ENCODE data around the gene ATP10A.
A peak's percentile ranks its signal among the peaks of the same experiment; 100 is the strongest.
"Not testable (repeated sequence)": the region's sequence is repeated elsewhere in the genome, so short reads cannot be mapped to it uniquely, and the experiment has no call there.

Gene ATP10A

DNA sequence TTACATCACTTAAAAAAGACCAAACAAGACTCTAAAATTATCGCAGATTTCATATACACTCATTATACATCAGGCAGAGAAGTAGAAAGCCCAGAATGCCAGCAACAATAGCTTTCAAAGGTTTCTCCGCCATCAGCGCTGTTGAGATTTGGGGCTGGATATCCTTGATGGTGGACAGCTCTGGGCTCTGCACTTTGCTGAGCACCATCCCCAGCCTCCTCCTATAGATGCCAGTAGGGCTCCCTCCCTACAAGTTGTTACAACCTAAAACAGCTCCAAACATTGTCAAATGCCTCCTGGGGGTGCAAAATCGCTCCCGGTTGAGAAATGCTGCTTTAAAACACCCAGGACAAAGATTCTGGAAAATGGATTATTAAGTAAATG lies 73.5 kb downstream of the ATP10A start:
- no peak for DNase-seq

DNA sequence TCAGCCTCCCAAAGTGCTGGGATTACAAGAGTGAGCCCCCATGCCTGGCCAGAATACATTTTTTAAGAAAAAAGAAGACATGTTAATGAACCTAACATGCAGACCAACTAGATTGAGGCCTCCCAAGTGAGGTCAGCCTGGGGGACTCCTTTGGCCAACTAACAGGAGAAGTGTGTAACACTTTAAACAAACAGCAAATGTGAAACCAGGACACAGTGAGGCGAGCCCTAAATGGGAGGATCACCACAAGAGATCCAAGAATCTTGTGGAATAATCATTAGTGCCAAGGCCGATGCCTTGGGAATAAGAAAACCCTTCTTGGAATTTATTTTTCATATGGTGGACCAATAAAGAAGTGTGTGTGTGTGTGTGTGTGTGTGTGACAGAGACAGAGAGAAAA lies 73.9 kb downstream of the ATP10A start:
- DNase-seq: no peak

DNA sequence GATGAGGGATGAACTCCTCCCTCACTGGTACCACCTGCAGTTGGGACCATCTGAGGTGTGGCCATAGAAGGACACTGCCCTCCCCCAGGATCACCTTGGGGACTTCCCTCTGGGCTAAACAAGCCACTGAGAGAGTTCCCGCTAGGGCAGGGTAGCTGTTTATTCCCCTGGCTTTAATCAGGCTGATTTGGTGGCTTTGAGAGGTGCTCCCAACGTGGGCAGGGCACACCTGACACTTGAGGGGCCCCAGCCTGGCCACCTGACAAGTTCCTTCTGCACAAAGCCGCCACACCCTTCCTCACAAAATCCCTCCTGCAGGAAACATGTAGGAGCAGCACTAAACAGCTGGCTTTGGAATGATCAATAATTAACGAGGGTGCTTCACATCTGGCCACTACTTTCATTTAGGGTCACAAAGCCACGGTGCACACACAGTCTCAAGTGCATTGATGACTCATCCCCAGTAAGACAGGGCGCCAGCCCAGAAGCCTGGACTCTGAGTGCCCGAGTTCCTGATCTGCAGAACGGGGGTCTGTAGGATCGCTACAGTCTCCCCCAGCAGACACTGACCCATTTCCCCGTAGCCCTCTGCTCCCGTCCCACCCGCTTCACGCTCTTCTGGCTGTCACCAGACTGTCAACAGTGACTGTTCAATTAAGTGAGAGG lies 75.1 kb downstream of the ATP10A start:
- DNase-seq: no peak

DNA sequence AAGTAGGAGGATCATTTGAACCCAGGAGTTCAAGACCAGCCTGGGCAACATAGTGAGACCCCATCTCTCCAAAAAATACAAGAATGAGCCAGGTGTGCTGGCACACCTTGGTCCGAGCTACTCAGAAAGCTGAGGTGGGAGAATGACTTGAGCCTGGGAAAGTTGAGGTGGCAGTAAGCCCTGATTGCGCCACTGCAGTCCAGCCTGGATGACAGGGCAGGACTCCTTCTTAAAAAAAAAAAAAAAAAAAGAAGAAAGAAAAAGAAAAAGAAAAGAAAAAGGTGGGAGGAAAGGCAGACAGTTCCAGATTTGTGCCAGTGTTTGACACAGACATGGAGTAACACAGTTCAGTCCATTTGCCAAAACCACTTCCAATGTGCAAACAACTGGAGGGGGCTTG lies 75.7 kb downstream of the ATP10A start:
- DNase-seq: no peak

DNA sequence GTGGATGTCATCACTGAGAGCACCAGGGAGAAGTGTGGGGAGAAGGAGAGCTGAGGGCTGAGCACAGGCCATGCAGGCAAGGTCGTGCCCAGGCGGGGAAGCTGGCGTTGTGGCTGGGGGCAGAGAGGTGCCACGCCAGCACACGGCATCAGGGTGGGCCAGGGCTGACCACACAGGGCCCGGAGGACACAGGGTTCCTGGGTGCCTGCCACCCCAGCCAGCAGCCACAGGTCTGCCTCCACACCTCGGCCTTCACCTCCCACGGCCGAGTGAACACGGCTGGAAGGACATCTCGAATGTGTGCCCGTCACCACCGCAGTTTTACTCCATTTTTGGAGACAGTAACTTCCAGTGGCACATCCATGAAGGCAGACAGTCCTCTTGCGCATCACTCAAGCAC lies 77.1 kb downstream of the ATP10A start:
- DNase-seq: no peak

DNA sequence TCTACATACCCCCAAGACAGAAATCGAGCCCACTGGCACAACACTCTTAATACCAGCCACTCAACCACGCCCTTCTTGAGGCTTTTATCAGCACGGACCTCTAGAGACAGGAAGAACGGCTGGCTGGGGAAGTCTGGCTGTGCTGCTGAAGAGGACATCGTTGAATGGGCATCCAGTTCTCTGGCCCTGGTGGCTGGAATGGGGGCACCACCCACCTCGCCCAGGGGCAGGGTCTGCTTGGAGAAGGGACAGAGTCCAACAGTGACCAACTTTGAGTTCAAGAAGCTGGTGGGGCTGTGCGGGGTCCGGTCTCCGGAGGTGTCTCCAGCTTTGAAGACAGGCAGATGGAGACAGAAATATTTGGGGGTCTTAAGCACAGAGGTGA lies 77.5 kb downstream of the ATP10A start:
- DNase-seq: no peak

DNA sequence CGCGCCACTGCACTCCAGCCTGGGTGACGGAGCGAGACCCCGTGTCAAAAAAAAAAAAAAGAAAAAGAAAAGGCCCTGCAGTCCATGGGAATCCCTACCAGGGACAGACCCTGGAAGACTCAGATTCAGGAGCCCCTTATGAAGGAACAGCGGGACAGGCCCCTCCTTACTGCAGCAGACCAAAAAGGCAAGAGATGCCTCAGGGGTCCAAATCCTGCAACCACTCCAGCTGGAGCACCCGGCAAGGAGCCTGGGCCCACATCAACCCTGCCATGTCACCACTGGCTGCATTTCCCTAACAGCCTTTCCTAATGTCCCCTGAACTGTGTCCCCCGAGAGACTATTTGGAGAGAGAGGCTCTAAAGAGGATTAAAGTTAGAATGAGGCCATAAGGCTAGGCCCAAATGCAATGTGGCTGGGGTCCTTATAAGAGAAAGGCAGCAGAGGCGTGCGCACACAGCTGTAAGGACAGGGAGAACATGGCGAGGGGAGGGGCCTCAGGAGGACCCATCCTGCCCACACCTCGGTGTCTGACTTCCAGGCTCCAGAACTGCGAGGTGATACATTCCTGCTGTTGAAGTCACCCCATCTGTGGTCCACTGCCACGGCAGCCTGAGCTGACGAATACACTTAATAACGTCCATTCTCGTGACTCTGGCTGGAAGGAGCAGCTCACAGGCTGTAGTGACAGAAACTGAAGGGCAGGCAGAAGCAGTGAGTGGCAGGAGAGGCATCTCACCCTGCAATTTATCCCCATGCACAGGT lies 78.1 kb downstream of the ATP10A start:
- no peak for DNase-seq

DNA sequence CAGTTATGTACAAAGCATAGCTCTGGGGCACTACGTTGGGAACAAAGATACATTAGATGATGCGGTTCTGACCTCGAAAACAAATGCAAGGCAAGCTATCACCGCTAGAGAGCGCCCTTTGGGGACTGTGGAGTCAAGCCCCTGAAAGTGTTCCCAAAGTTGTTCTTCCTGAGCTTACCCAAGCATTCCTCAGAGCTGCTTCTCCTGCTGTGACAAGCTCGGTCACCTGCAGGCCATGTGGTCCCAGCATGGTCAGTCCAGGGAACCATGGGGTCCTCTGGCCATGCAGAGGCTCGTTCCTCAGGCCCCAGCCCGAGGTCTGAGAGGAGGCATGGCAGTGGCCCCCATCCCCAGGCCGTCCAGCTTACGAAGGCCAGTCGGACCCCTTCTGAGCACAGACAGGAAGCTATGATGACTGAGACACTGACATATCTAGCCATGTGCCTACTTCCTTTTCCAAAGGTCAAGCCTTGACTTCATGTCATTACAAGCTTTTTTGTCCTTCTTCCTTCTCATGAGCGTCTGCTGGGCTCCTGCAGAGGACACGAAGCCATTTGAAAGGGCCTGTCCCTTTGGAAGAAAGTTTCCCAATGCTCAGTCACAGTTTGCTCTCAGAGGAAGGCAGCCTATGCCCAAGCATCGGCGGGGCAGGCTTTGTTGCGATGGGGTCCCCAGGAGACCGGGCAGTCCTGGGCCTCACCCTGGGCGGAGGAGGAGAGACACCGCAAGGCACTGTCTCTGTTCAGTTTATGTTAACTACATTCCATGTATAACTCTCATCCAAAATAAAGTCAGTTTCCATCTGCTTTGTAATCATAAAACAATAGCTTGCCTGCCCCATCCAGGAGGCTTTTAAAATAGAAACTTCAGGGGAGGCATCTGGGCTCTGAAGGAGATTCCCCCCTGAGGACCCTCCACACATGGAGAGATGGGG lies 79.3 kb downstream of the ATP10A start:
- DNase-seq: peak in 3 of 4 experiments; percentile 5 to 45 (median 31)

DNA sequence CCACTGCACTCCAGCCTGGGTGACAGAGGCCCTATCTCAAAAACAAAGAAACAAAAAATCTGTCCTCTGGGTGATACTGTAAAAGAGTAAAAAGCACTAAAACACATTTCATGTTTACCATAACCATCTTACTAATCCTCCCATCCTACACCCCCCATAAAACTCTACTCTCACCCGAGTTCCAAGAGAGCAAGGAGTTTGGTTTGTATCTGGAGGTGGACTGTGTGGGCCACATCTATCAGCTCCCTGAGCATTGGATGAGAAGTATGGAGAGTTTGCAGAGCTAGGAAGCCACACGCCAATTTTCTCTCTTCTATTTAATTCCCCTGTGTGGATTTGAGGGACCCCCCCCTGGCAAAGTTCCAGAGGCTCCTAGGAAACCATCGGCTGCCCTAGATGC lies 80.0 kb downstream of the ATP10A start:
- no peak for DNase-seq

DNA sequence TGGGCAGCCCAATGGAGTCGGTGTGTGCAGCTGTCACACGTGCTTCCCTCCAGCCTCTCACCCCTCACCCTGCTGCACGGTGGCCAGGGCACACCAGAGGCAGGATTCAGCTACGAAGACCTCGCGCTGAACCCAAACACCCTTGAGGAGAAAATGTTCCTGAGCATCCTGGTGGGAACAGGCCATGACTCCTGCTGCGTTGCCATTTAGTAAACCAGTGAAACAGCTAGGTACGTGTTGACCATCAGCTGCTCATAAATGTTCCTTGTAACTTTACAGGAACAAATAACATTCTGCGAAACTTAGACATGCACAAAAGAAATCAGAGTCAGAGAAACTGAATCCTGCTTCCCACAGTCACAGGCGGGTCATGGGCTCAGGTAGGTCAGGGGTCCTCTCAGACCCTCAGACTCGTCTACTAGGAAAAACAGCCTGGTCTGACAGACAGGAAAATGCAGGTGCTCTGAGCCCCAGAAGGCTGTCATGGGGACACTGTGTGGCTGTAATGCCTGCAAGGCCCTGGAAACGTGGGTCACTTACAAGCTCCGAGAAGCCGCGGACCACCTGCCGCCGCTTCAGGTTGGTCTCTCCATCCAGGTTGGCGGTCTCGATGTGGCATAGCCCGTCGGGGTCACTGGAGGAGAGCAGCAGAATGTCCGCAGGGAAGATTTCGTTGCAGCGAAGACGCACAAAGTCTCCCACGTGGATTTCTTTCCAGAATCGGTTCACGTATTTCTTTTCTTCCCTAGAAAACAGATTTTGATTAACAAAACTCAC lies 82.5 kb downstream of the ATP10A start:
- no peak for DNase-seq

DNA sequence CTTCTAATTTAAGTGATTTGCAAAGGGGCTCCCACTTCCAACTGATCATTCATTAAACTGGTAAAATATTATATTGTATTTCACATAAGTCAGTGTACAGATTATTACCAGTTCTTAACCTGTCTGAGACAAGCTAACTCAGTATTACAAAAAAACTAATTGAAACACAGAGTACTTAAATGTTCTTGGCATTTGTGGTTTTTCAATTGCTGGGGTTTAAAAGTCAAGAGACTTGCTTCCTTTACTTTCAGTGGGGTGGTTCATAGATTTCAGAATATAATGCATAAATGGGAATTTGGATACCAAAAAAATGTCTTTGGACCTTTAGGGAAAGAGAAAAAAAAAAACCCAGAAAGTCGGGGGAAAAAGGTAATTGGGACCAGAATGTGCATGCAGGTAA lies 85.0 kb downstream of the ATP10A start:
- no peak for DNase-seq

DNA sequence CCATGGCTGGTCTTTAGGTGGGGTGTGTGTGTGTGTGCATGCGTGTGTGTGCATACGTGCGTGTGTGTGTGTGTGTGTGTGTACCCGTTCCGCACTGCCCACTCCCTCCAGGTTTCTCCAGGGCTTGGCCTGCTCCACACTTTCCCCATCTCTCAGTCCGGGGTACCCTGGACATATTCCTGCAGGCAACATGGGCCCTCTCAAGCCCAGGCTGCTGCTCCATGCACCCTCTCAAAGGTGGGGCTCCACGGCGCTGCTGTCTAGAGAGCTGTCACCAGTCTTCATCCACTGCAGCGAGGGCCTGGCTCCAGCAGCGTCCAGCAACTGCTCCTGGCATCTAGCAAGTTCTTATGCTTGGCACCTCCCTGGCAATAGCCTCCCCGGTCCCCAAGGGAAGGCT lies 86.1 kb downstream of the ATP10A start:
- DNase-seq: no peak

DNA sequence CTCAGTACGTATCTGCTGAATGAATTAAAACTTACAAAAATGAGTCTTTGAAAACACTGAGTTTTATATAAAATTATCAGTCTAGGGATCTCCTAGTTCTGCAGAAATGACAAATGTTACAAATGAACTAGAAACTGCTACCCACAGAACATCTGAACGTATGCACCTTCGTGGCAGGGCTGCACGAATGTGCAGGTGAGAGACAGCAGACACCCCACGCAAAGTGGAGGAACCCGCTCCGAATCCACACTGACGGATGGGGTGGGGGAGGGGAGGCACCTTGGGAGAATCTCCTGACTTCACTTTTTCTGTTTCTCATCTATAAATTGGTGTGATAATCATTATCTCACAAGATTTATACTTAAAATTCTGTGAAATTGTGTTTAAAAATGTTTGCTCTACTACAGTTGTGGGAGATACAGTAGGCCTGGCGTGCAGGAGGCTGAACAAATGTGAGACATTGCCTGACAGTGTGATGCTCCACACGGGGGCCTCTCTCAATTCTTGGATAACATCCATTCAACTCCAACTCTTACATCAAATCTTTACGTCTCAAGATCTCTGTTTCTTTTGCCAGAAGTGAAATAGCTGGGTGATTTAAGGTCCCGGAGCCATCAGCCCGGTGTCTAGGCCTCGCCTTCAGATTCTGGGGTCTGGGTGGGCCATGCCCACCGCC lies 86.9 kb downstream of the ATP10A start:
- no peak for DNase-seq

DNA sequence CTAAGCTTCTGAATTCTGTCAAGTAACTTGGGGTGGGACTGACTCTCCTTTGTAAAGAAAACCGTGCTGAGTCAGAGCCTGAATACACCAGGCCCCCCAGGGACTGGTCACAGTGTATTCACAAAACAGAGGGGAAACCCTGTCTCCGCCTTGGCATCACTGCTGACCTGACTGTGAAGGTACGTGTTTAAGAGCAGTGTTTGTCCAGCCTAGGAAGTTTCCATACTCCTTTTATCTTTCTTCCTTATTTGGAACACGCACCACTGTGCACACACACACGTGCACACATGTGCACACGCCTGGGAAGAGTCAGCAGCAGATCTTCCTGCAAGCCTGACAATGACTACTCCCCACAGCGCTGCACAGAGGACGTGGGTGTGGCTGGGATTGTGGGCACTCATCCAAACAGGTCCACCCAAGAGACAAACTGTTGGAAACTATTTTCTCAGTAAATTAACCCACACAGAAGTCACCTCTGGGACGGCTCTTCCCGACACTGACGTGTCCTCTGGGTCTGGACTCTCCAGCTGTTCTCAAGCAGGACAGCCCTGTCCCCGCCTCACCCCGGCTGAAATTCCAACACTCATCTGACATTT lies 87.7 kb downstream of the ATP10A start:
- DNase-seq: no peak

DNA sequence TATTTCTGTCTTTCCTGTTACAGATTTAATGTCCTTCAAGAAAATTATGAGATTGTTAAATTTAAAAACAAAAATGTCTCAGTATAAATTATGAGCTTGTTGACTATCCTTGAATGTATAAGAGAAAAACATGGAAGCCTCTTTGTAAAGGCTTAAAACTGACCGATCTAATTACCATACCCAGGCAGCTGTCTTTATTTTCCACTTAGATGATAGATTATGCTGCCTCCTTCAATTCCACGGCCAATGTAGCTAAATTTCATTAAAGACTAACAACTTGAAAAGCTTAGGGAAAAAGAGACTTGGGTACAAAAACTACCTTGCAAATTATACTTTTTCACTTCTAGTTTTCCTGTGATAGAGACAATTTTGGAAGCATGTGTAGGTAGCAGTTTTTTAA lies 88.3 kb downstream of the ATP10A start:
- no peak for DNase-seq

DNA sequence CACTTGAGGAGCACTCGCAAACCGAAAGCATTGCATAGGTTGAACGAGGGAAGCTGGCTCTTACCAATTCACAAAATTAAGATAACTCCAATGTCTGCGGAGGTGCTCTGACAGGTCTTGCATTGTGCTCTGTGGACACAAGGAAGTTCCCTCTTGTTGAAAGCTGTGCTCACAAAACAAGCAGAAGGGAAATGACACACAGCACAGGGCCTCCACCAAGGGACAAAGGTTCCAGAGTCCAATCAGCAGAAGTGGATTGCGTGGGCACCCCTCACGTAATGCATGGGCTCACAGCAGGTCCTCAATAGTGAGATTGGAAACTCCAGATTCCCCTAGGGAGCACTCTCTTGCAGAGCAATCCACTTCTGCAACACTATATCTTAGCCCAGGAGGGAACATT lies 89.9 kb downstream of the ATP10A start:
- DNase-seq: no peak

DNA sequence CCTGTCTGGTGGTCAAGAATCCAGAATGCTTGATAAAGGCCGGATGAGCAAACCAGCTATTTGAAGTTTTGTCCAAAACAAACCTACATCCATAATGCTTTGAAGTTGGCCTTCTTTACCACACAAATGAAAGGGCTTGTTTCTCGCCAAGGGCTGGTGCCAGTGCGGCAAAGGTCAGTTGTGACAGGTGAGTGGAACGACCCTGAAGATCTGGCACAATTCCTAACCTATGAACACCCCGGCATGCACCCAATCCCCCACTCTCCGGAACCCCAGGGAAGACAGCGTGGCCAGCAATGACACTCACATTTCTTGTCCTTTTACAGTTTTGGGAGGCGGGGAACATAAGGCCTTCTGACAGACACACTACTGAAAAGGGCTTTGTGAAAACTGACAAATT lies 90.6 kb downstream of the ATP10A start:
- DNase-seq: no peak

DNA sequence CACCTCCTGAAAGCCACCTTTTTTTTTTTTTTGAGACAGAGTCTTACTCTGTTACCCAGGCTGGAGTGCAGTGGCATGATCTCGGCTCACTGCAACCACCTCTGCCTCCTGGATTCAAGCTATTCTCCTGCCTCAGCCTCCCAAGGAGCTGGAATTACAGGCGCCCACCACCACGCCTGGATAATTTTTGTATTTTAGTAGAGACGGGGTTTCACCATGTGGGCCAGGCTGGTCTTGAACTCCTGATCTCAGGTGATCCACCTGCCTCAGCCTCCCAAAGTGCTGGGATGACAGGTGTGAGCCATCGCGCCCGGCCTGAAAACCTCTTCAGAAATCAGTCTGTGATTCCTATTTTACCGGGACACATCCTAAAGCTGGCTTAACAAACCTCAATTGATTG lies 91.4 kb downstream of the ATP10A start:
- not testable (repeated sequence) for DNase-seq

DNA sequence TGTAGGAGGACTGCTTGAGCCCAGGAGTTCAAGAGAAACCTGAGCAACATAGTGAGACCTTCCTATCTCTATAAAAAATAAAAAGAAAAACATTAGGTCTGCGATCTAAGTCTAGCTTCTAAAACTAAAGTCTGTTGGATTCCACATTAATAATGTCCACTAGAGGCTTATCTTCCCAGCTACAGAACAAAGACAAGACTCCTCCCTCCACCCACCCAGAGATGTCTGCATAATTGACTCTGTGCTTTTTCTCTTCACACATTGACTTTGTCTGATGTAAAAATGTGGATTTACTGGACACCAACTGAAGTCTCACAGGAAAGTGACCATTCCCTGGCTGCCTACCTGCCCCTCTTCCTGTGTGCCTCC lies 91.8 kb downstream of the ATP10A start:
- DNase-seq: no peak

DNA sequence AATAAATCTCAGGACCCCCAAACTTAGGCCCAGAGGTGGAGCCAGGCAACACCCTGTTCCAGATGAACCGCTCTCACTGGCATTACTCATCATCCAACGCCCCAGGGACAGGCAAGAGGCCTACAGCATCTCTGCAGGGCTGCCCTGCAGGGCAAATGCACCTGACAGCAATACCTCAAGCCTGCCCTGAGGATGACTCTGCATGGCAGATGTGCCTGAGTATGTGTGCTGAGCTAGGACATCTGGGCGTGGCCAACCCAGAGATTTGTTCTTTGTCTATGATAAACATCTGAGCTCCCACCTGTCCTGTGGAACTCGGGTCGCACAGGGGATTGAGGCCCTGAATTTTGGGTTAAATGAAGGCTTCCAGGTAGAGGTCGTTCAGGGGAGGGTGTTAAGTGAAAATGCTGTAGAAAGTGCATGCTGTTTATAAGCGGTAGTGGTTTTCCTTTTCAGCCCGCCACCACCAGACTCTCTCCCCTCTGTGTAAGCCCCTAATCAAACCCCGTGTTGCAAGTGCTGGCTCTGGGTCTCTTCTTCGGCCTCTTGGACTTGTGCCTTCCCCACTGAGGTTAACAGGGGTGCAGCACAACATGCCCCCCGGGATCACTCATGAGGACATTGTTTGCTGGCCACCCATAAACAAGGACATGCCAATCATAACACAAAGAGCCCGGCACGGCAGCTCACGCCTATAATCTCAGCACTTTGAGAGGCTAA lies 92.3 kb downstream of the ATP10A start:
- no peak for DNase-seq

DNA sequence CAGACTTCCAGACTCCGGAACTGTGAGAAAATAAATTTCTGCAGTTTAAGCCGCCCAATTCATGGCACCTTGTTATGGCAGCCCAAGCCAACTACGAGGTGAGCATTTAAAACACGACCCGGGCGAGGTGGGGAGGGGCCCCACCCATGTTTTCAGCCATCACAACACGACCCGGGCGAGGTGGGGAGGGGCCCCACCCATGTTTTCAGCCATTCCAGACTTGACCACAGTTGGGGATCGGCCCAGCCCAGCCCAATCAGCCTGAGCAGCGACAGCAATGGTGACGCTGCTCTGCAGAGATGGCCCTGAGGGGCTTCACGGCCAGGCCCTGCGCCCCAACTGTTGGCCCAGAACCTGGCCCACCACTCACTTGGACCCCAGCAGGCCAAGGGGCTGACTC lies 93.1 kb downstream of the ATP10A start:
- DNase-seq: no peak

Data from activated naive CD4-positive, alpha-beta T cell (primary cell).